K562 (cell line): ENCODE data around the gene CEND1. TPM values are rescaled to one million over a fixed set of nuclear protein-coding genes. Genes with fewer than 3 reads are reported as not detected.
A peak's percentile ranks its signal among the peaks of the same experiment; 100 is the strongest.

Experiments used
- ARHGAP35 ChIP-seq: fragments of 450-650 bp; IDR thresholded peaks from 2 replicates; pipeline ENCODE4 v1.6.1; 2018; ENCODE audit not compliant: partially characterized antibody
- BHLHE40 ChIP-seq: IDR thresholded peaks from 2 replicates; pipeline ENCODE4 v1.6.1; 2011; ENCODE audit warnings: low read length, improper control_type of control experiment
- CGGBP1 ChIP-seq: fragments of 250-450 bp; sonication (Bioruptor Pico); IDR thresholded peaks from 2 replicates; pipeline ENCODE4 v1.9.0; 2021; ENCODE audit warnings: mild to moderate bottlenecking
- DACH1 ChIP-seq: fragments of 450-650 bp; IDR thresholded peaks from 2 replicates; pipeline ENCODE4 v1.6.1; 2018; ENCODE audit not compliant: partially characterized antibody
- E2F3 ChIP-seq: fragments of 250-450 bp; sonication (Bioruptor Pico); IDR thresholded peaks from 2 replicates; pipeline ENCODE4 v1.4.0; 2020; ENCODE audit warnings: mild to moderate bottlenecking
- HNRNPUL1 ChIP-seq: fragments of 200-400 bp; formaldehyde crosslinking; IDR thresholded peaks from 2 replicates; pipeline ENCODE4 v1.6.1; 2017; ENCODE audit warnings: low read length
- KLF1 ChIP-seq: fragments of 450-650 bp; IDR thresholded peaks from 2 replicates; pipeline ENCODE4 v1.6.1; 2016; ENCODE audit warnings: missing genetic modification characterization, missing compliant biosample characterization
- NCOA6 ChIP-seq: fragments of 450-650 bp; IDR thresholded peaks from 2 replicates; pipeline ENCODE4 v1.6.1; 2017; ENCODE audit warnings: mild to moderate bottlenecking
- OTX1 ChIP-seq: fragments of 450-650 bp; formaldehyde crosslinking; IDR thresholded peaks from 2 replicates; pipeline ENCODE4 v1.4.0; 2022; ENCODE audit warnings: mild to moderate bottlenecking
- RBBP5 ChIP-seq: fragments of 200-600 bp; sonication (generic); IDR thresholded peaks from 2 replicates; pipeline ENCODE4 v1.6.1; 2012; ENCODE audit warnings: borderline replicate concordance, mild to moderate bottlenecking, low read length, control low read depth, inconsistent platforms; ENCODE audit not compliant: insufficient read depth, poor library complexity, severe bottlenecking
- ZFP1 ChIP-seq: fragments of 450-650 bp; formaldehyde crosslinking; IDR thresholded peaks from 2 replicates; pipeline ENCODE4 v1.4.0; 2020; ENCODE audit warnings: mild to moderate bottlenecking, mixed read lengths
- ZNF518B ChIP-seq: fragments of 250-450 bp; sonication (Bioruptor Pico); IDR thresholded peaks from 2 replicates; pipeline ENCODE4 v1.5.0; 2021; ENCODE audit warnings: mild to moderate bottlenecking, moderate library complexity
- ZNF785 ChIP-seq: fragments of 250-450 bp; sonication (Bioruptor Pico); IDR thresholded peaks from 2 replicates; pipeline ENCODE4 v1.4.0; 2020; ENCODE audit warnings: mild to moderate bottlenecking
- polyA plus RNA-seq, 8 experiments: library from polyadenylated mRNA; depleted of rRNA in 4 of 8; stranded (reverse) in 5 of 8; unstranded in 3 of 8; fragments of >200 nt; fragmentation: Nextera tagmentation in 2 of 8; fragmentation: Illumina TruSeq in 1 of 8; extraction: Ambion mirVana in 2 of 8; extraction: Trizol in 1 of 8; gene quantifications; 2 replicates each; pipeline versions ENCODE4 v1.2.1 to v1.2.3, GENCODE V29; 2011 to 2014; ENCODE audit warnings: inconsistent platforms in 1 of 8, missing spikeins in 1 of 8
- total RNA-seq, 7 experiments: library from RNA; depleted of rRNA in 6 of 7; stranded (reverse); fragments of >200 nt in 6 of 7; fragmentation: Illumina TruSeq in 2 of 7; extraction: Trizol in 2 of 7; gene quantifications; 2 replicates each; pipeline versions ENCODE4 v1.2.1 to v1.2.3, GENCODE V29; 2011 to 2021; ENCODE audit warnings: low replicate concordance in 1 of 7

CEND1 gene
- total and polyA plus RNA-seq, 9 of the 15 experiments (the other 6 are each of a cell fraction or from before 2014, with no cell fraction given) = 0.13 to 0.18 (median 0.16) TPM; not detected in 6

- TF ChIP-seq ZNF518B (CRISPR knock-in tag) (no peak), DACH1 (no peak), KLF1 (tag) (no peak), CGGBP1 (no peak), E2F3 (0 out of 2 replicates have a peak, but pooled peaks have one; percentile 16), ARHGAP35 (no peak), BHLHE40 (no peak), NCOA6 (no peak), RBBP5 (peak; percentile 63), ZFP1 (CRISPR knock-in tag) (no peak), HNRNPUL1 (no peak), ZNF785 (CRISPR knock-in tag) (no peak), OTX1 (CRISPR knock-in tag) (no peak)
Measured at GRCh38 chr11:776561-777287, 13.2 kb downstream of the CEND1 start (continued).
